ENCODE results near the gene GOLPH3. TPM values are rescaled to one million over a fixed set of nuclear protein-coding genes. Genes with fewer than 3 reads are reported as not detected.
"Not testable (repeated sequence)": the region's sequence is repeated elsewhere in the genome, so short reads cannot be mapped to it uniquely, and the experiment has no call there.

Gene GOLPH3
- 10 to 100 TPM; 86.3 to 97.0 (median 93.8) TPM for total RNA-seq (2021; fragmentation: NEBNext Ultra II Directional; extraction: Animal tissue kit (Norgen Biotek cat#: 25700))
- long read RNA-seq, transcript GOLPH3-201 (4 exons, 2,721 nt) = major isoform, 62 of 75 reads
- long read RNA-seq, partial matches to known transcripts = 0 of 75 reads
- long read RNA-seq, other reads (novel, unspliced or antisense) = 12 of 75 reads

- Mint-ChIP-seq H3K27me3 (ENCODE audit: insufficient read depth) (peaks cover 3% of the 10 kb centered on the region), H3K9me3 (peaks cover 10% of the 10 kb centered on the region), H3K36me3 (ENCODE audit: low read depth) (peaks cover 28% of the 10 kb centered on the region), H3K4me1 (ENCODE audit: low read depth) (peaks cover 44% of the 10 kb centered on the region), H3K4me3 (peak within 1 kb of the TSS; percentile 99), H3K27ac (peak within 1 kb of the TSS; percentile 98)
- DNase-seq = peak; percentile 87
- no peak; the same call in 1 of the 2 replicates for TF ChIP-seq CTCF (IDR thresholded peaks at IDR 0.05)
Observed at GRCh38 chr5:32174011-32174870, at the start of gene GOLPH3. TSS of gene GOLPH3 (minus strand) at chr5:32174319. CDS start at chr5:32174034, 285 bp downstream.

GRCh38 chr5:32222723-32223470, 48.8 kb upstream of the GOLPH3 start:
- H3K27ac Mint-ChIP-seq = no peak overlapping the region
- DNase-seq = no peak
- 0 out of 2 replicates have a peak, but pooled peaks cover 6% of the 10 kb centered on the region for H3K36me3 Mint-ChIP-seq (ENCODE audit: low read depth)
- no peaks in the 10 kb centered on the region for H3K9me3 Mint-ChIP-seq
- peaks cover 33% of the 10 kb centered on the region for H3K4me1 Mint-ChIP-seq (ENCODE audit: low read depth)
- no peaks in the 10 kb centered on the region; the same call in 1 of the 2 replicates for H3K27me3 Mint-ChIP-seq (ENCODE audit: insufficient read depth)
- no peak for TF ChIP-seq CTCF (IDR thresholded peaks at IDR 0.05)
- H3K4me3 Mint-ChIP-seq = no peak overlapping the region

- no peak for DNase-seq
- no peaks in the 10 kb centered on the region for H3K36me3 Mint-ChIP-seq (ENCODE audit: low read depth)
- TF ChIP-seq CTCF (IDR thresholded peaks at IDR 0.05) = no peak
- no peak overlapping the region for H3K4me3 Mint-ChIP-seq
- no peak overlapping the region for H3K27ac Mint-ChIP-seq
- peaks cover 3% of the 10 kb centered on the region for H3K27me3 Mint-ChIP-seq (ENCODE audit: insufficient read depth)
- no peaks in the 10 kb centered on the region for H3K9me3 Mint-ChIP-seq
- H3K4me1 Mint-ChIP-seq (ENCODE audit: low read depth) = peaks cover 5% of the 10 kb centered on the region
Observed at GRCh38 chr5:32217886-32218396, 43.8 kb upstream of the GOLPH3 start.

- H3K36me3 Mint-ChIP-seq (ENCODE audit: low read depth); H3K4me3 Mint-ChIP-seq; H3K4me1 Mint-ChIP-seq (ENCODE audit: low read depth); H3K27ac Mint-ChIP-seq; H3K9me3 Mint-ChIP-seq; H3K27me3 Mint-ChIP-seq (ENCODE audit: insufficient read depth); DNase-seq: not testable (repeated sequence)
Observed at GRCh38 chr5:32214344-32214743, 40.2 kb upstream of the GOLPH3 start.

GRCh38 chr5:32210151-32210550, 36.0 kb upstream of the GOLPH3 start:
- Mint-ChIP-seq H3K27ac (no peak overlapping the region), H3K4me1 (ENCODE audit: low read depth) (peaks cover 6% of the 10 kb centered on the region; the same call in 1 of the 2 replicates), H3K9me3 (no peaks in the 10 kb centered on the region)

GRCh38 chr5:32208837-32209236, 34.7 kb upstream of the GOLPH3 start:
- not testable (repeated sequence) for H3K4me3 Mint-ChIP-seq; H3K27me3 Mint-ChIP-seq (ENCODE audit: insufficient read depth); H3K4me1 Mint-ChIP-seq (ENCODE audit: low read depth); H3K27ac Mint-ChIP-seq; H3K36me3 Mint-ChIP-seq (ENCODE audit: low read depth); DNase-seq; H3K9me3 Mint-ChIP-seq

More at GRCh38 chr5:32210151-32210550, 36.0 kb upstream of the GOLPH3 start:
- H3K36me3 Mint-ChIP-seq (ENCODE audit: low read depth) = no peaks in the 10 kb centered on the region
- DNase-seq = no peak
- H3K27me3 Mint-ChIP-seq (ENCODE audit: insufficient read depth) = peaks cover 6% of the 10 kb centered on the region
- TF ChIP-seq CTCF (IDR thresholded peaks at IDR 0.05) = no peak
- no peak overlapping the region for H3K4me3 Mint-ChIP-seq
